ENCODE data around the gene CKB.

The CKB gene

DNA sequence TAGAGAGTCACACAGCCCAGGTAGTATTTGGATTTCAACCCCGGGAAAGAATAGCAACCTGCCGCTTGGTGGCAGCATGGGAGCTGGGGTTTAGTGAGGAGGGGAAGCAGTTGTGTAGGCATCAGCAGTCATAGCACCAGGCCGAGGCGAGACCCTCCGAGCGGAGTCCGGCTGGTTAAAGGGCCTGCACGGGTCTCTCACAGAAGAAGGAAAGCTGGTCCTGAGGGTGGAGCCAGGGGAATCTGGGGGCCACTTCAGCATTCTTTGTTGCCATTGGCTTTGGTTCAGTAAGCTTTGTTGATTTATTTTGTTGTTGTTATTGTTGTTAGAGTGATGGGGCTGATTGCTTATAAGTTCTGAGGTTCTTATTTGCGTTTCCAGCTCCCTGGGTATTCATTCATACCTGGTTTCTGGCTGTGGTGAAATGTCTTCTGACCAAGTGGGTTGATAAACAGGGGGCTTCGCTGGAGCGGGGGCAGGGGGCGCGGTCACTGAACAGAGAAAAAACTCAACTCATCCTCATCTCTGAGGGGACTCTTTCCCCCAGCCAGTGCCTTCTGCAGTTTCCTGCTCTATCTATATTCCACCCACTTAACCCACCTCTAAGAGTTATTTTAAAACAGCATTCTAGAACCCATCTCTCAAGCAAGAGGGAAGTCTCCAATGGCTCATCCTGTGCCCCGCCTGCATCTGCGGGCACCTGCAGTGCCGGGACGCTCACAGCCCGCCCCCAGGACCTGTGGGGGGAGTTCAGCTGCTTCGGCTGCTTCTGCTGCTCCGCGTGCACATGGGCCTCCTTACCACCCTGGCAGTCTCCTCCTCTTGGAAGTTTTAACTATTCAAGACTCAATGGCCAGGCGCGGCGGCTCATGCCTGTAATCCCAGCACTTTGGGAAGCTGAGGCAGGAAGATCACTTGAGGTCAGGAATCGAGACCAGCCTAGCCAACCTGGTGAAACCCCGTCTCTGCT, 11.6 kb downstream of the CKB start:
- no peak for DNase-seq

DNA sequence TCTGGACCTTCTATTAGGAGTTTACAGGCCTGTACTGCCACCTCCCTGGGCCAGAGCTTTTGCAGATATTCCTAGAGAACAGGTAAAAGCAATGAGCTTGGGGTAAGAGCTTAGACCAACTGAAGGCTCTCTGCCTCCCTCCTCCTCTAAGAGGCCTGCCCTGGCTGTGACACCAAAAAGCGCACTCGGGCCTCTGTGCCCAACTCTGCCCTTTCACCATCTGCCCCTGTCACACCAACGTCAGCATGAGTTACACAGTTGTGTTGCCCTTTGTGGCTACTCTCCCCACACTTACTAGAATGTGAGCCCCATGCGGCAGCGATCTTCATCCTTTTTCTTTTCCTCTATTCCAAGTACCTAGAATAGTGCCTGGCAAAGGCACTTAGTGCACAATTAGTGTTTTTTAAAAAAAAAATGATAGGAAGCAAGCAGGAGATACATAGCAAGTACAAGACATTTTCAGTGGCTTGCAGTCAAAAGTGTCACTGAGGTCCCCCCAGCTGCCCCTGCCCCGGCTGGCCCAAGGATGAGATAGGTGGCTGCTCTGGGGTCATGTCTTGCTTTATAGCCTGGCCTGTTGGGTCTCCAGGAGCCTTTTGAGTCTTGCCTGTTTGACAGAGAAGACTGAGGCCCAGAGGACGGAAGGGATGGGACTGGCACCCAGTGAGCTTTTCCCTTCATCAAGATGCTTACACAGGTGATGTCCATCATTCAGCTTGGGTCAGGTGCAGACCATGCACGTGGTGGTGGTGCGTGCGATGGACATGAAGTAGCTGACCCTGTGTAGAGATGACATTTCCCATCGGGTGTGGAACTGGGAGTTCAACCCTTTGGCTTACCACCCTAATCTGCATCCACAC, 12.5 kb downstream of the CKB start:
- DNase-seq: no peak

DNA sequence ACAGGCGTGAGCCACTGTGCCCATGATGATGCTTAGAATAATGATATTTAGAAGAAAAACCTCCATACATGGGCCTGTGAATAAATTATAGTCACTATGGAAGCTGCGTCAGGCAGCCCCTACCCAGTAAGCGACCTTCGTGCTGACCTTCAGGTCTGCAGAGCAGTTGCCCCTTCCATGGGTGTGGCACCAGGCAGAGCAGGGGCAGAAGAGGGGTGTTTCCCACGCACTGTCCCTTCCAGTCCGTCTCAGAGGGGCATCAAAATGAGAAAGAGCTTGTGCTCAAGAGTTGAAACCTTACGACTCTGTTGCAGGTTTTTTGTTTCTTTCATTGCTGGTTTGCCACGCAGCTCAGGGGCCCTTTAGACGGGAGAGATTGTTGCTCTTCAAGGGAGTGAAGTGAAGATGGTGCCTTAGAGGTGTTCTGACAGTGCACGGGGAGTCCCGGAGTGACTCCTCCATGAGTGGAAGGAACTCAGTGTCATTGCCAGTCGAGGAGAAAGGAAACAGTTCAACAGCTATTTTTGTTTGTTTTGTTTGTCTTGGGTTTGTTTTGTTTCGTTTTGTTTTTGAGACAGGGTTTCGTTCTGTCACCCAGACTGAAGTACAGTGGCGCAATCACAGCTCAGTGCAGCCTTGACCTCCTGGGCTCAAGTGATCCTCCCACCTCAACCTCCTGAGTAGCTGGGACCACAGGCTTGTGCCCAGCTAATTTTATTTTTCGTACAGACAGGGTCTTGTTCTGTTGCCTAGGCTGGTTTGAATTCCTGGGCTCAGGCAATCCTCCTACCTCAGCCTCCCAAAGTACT, 13.9 kb downstream of the CKB start:
- no peak for DNase-seq

DNA sequence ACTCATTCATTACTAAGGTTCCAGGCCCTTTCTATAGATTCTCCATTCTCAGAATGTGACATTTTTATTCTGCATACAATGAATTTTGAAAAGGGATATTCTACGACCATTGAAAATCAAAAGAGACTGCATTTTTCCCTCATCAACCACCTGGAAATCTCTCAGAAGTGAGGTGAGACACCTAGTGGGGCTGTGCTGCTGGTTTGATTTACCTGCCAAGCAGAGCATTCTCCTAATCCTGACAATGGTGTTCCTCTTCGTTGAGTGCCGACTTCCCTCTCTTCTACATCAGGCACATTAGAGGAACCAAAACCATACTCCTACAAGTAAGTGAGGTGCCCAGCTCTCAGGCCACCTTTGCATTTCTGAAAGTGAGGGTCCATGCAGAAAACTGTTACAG, 14.9 kb downstream of the CKB start:
- no peak for DNase-seq

DNA sequence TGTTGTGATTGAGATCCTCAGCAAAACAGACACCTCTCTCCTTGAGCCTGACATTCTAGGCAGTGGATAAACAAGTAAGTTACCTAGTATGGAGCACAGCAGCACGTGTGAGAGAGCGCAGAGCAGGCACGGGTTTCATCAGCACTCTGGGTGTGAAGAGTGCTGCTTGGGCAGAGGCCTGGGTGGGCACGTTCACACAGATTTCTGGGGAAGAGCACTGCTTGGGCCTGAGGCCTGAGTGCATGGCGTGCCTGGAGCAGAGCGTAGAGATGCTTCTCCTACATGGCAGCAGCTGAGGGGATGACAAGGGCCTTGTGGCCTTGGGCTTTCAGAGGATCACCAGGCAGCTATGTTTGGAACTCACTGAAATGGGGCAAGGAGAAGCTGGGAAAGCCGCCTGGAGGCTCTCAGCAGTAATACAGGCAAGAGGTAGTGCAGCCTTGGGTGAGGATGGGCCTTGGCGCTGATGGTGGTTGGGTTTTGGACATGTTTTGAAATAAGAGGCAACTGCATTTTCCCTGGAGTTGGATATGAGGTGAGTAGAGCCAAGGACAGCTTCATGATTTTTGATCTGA, 17.6 kb downstream of the CKB start:
- DNase-seq: no peak

DNA sequence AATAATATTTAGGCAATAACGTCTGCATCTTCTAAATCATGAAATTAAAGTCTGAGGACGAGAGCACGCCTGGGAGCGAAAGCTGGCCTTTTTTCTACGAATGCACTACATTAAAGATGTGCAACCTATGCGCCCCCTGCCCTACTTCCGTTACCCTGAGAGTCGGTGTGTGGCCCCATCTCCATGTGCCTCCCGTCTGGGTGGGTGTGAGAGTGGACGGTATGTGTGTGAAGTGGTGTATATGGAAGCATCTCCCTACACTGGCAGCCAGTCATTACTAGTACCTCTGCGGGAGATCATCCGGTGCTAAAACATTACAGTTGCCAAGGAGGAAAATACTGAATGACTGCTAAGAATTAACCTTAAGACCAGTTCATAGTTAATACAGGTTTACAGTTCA, 19.3 kb downstream of the CKB start:
- DNase-seq: no peak

DNA sequence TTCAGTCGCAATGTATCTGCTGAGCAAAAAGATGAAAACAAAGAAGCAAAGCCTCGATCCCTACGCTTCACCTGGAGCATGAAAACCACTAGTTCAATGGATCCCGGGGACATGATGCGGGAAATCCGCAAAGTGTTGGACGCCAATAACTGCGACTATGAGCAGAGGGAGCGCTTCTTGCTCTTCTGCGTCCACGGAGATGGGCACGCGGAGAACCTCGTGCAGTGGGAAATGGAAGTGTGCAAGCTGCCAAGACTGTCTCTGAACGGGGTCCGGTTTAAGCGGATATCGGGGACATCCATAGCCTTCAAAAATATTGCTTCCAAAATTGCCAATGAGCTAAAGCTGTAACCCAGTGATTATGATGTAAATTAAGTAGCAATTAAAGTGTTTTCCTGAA, 19.8 kb downstream of the CKB start:
- no peak for DNase-seq

DNA sequence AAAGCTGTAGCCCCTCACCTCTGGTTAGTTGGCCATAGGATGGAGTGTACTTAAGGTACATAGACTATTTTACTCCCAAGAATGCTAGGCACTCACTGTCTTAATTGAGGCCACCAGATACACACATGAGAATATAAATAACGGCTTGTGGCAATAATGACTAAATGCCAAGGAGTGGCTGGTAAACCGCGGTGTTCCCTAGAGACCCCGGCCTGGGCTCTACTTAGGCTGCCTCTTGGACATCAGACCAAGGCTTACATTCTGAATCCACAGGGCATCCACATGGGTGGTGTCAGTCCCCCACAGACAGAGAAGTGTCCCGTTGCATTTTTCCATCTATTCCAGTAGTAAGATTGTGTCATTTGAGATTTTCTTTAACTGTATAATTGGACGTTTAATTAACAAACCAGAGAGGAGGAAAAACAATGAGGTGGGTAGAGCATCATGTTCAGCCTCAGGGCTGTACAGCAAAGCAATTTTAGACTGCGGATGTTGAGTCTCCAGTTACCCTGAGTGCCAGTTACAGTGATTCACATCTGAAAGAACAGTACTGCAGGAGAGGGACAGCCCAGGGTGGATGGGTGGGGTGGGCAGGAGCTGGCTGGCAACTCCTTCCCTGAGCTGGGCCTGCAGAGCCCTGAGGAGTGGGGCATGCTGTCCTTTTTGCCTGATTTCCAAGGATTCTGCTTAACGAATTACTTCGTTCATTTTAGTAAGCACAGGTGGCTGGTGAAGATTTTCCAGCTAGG, 20.5 kb downstream of the CKB start:
- no peak for DNase-seq

DNA sequence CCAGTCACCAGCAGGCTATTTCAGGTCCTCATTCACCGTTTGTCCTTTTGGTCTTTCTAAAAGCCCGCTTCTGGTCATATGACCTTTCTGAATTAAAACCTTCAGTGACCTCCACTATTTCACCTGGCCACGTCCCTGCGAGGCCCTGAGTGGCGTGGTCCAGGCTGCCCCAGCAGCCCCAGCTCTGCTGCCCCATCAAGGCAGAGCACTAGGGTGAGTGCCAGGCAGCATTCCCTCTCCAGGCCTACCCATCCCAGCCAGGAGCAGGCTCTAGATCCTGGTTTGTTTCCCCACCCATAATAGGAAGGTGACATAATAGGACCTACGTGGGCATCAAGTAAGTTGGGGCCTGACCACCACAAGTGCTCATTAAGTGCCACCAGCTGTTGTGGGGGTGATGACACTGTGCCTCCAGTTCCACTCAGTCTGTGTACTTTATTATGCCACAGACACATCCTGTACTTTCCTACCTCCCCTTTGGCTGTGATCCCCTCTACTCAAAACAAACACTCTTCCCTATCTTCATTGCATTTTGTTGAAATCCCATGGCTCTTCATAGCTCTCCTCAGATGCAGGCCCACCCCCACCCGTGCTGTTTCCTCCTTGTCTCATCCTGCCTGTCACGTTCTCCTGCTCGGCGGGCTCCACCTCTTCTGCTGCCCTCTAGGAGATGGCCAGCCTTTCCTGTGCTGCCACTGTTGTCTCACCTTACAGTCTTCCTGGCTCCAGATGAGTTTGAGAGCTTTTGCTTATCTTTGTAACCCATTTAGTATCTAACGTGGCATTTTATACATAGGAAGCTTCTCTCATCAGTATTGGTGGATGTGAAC, 21.4 kb downstream of the CKB start:
- DNase-seq: no peak

DNA sequence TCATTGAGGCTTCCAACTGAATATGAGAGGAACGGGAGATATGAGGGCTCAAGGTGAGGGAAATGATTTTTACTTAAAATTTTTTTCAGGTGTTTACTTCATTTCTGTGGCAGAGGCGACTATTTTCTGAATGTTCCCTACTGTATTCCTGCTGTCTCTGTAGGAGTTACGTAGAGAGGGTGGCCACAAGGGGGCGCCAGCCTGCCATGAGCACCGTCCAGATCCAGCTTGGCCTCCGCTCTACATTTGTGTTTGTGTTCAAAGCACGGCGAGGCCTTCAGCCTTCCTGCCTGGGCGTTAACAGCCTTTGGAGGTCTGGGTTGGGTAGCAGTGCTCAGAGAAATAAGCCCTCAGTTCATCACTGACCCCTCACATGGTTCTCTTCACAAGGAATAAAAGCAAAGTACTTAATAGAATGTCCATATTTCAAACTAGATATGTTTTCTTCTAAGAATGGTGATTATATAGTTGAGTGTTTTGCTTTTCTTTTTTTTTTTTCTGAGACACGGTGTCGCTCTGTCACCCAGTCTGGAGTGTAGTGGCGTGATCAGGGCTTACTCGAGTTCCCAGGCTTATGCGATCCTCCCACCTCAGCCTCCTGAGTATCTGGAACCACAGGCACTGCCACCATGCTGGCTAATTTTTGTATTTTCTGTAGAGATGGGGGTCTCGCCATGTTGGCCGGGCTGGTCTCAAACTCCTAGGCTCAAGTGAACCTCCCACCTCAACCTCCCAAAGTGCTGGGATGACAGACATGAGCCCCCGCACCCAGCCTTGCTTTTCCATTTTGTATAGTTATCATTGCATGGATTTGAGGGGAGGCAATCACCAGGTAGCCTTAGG, 22.3 kb downstream of the CKB start:
- DNase-seq: peak; percentile 67

DNA sequence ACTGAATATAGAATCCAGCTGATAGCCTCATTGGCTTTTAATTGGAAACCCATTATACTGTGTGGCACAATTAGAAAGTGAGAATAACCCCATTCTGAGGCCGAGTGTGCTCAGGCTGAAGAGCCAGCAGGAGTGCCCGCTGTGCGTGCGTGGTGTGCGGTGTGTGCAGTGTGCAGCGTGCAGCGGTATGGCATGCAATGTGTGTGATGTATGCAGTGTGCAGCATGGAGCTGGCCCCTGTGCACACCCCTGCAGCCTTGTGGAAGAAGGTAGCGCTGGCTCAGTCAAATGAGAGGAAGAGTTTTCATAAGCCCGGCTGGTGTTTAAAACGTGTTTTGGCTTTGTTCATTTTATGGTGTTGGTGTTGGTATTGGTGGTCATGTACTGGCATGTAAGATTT, 22.9 kb downstream of the CKB start:
- no peak for DNase-seq

DNA sequence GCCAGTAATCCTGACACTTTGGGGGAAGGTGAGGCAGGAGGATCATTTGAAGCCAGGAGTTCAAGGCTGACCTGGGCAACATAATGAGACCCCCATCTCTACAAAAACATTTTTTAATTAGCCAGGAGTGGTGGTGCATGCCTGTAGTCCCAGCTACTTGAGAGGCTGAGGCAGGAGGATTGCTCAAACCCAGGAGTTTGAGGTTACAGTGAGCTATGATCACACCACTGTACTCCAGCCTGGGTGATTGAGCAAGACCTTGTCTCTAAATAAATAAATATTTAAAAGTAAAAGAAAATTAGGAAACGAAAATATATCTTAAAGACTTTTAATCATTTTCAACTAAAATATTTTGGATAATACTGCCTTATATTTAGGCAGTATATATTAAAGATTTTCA, 25.9 kb downstream of the CKB start:
- no peak for DNase-seq

DNA sequence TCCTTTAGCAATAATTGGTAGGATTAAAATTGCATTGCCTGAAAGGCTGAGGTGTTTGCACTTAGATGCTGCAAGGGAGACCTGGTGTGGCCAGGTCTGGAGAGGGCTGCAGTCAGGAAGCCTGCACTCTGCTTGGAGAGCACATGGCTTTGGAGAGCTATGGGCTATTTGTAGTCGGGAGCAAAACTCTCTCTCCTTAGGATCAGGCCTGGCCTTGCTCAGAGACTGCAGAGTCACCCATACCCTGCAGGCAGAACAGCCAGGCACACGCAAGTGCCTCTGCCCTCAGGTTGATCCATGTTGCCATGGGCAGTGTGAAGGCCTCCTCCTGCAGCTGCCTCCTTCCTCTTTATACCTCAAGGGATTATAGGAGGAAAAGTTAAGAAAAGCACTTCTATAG, 26.8 kb downstream of the CKB start:
- no peak for DNase-seq

DNA sequence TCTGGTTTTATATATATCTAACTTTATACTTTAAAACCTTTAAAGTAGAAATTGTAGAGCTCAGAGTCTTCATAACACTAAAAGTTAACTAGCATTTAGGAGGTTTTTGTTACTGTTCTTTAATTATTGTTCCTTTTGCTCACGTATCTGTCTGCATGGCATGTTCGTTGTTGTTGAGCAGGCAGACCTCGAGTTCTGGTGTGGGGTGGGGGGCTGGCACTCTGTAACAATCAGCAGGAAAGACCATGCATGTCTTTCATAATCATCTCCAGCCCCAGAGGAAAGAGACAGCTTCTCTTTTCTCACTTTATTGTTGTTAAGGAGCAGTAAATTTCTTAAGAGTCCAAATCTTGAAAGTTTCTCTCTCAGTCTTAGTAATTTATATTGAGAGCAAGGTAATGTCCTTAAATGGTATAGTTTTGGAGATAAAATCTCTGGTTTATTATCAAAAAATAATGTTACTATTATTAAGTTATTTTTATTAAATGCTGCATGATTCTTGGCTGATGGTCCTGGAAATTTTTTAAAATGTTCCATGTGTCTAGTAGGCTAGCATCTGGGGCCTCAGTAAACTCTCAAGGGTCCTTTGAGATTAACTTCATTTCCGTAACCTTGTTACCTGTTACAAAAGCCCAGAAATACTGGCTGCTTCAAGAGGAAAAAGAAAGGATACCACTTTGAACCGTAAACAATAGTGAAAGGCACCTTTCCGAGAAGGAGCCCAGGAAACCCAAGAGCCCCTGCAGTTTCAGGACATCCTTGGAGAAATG, 30.3 kb downstream of the CKB start:
- DNase-seq: no peak

DNA sequence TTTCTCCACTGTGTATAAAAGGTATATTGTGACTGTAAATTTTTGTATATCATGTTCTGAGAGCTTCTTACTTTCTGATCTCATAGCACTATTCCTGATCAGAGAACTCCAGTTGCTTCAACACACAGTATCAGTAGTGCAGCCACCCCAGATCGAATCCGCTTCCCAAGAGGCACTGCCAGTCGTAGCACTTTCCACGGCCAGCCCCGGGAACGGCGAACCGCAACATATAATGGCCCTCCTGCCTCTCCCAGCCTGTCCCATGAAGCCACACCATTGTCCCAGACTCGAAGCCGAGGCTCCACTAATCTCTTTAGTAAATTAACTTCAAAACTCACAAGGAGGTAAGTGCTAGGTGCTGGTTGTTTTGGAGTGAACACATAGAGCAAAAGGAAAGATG, 30.9 kb downstream of the CKB start:
- DNase-seq: no peak

DNA sequence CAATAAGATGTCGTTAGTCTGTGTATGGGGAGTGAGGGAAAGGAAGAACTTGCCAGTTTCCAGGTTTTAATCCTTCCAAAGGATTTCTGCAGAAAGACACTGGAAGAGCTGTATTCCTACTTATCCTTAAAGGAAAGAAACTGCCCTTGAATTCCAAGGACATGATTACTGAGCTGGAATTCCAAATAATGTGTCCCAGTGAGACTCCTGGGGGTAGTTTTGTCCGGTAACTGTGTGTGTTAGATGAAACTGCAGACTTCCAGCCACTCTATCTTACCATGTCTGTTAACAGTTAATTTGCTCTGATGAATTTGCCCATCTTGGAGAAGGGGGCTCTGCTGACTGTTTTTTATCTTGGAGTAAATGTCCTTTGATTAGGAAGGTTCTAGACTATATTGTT, 33.0 kb downstream of the CKB start:
- DNase-seq: no peak

DNA sequence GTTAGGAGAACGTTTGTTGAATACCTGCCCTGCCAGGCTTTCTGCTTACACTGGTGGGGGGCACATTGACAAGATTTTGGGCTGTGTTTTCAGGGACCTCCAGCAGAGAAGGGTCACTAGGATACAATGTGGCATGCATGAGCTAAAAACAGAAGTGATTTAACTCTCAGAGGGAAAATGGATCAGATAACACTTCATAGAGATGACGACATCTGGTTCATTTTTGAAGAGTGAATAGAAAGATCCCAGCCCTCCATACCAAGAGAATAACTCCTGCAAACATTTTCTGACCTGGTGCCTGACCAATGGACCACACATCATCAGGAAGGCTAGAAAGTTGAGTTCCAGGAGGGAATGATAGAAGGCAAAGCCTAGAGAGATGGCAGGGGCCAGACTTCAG, 33.7 kb downstream of the CKB start:
- DNase-seq: no peak

DNA sequence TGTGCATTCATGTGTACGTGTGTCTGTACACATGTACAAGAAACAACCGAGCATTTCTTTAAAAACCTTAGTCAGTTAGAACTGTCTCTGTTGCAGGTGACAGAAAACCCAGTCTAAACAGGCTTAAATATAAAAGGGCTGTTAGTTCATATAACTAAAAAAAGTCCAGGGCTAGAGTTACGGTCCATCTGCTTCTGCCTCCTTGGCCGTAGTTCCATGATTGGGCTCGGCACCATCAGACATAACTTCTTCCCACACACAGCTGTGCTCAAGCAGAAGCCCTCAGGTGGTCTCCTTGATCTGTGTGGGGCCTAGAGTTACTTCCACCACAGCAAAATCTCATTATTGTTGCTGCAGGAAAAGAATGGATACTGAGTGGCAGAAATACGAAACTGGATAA, 34.6 kb downstream of the CKB start:
- no peak for DNase-seq

DNA sequence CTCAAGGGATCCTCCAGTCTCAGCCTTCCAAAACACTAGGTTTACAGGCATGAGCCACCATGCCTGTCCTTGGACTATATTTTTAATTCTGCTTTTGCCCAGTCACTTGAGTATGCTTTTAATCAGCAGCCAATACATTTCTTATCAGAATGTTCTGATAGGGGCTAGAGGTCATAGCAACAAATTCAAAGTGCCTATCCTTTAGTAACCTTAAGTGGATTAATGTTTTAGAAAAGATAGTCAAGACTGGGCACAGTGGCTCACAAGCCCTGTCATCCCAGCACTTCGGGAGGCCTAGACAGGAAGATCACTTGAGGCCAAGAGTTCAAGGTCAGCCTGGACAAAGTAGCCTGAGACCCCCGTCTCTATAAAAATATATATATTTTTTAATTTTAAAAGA, 37.1 kb downstream of the CKB start:
- DNase-seq: no peak

All from activated T-cell treated with anti-CD3 and anti-CD28 coated beads for 4 hours (primary cell).